CD4-positive, alpha-beta T cell treated with Interleukin-1 beta for 1 hour (primary cell): ENCODE data around the gene OLFM4.

Experiments used
- DNase-seq, 2 donors: peaks; one replicate each; pipeline ENCODE4 v3.0.0-alpha.2; 2020 to 2022

The OLFM4 gene

GRCh38 chr13:53068585-53069520, 40.2 kb downstream of the OLFM4 start:
- DNase-seq = no peak

- DNase-seq = no peak
Measured at GRCh38 chr13:53069800-53070199, 41.2 kb downstream of the OLFM4 start.

GRCh38 chr13:53073711-53074110, 45.1 kb downstream of the OLFM4 start:
- DNase-seq = no peak

GRCh38 chr13:53074114-53074513, 45.5 kb downstream of the OLFM4 start:
- no peak for DNase-seq

- DNase-seq = no peak
Measured at GRCh38 chr13:53075356-53076041, 46.9 kb downstream of the OLFM4 start.

- no peak for DNase-seq
Measured at GRCh38 chr13:53079691-53080090, 51.1 kb downstream of the OLFM4 start.

GRCh38 chr13:53088871-53089270, 60.3 kb downstream of the OLFM4 start:
- no peak for DNase-seq

GRCh38 chr13:53089951-53090350, 61.3 kb downstream of the OLFM4 start:
- DNase-seq = no peak

GRCh38 chr13:53090461-53090860, 61.8 kb downstream of the OLFM4 start:
- DNase-seq = no peak

- no peak for DNase-seq
Measured at GRCh38 chr13:53092931-53093330, 64.3 kb downstream of the OLFM4 start.

GRCh38 chr13:53098455-53098854, 69.8 kb downstream of the OLFM4 start:
- no peak for DNase-seq

GRCh38 chr13:53100394-53101063, 71.9 kb downstream of the OLFM4 start:
- no peak for DNase-seq
